Left ventricle myocardium inferior (tissue), 1 donor: Measurements from ENCODE around the gene PLA2G4B. TPM values are rescaled to one million over a fixed set of nuclear protein-coding genes. Genes with fewer than 3 reads are reported as not detected.

ENCODE experiments used
- DNase-seq: peaks from one replicate; pipeline ENCODE4 v3.0.0-alpha.2; 2020
- H3K27ac ChIP-seq: fragments of 200-600 bp; replicated peaks from 2 replicates; pipeline ENCODE4 v1.8.0; 2021
- H3K27me3 ChIP-seq: fragments of 200-600 bp; 2 replicates; pipeline ENCODE4 v1.8.0; 2021; ENCODE audit warnings: low read depth
- H3K36me3 ChIP-seq: fragments of 200-600 bp; 2 replicates; pipeline ENCODE4 v1.8.0; 2021
- H3K4me1 ChIP-seq: fragments of 200-600 bp; 2 replicates; pipeline ENCODE4 v1.8.0; 2021
- H3K4me3 ChIP-seq: fragments of 200-600 bp; 2 replicates; pipeline ENCODE4 v1.8.0; 2021; ENCODE audit warnings: mild to moderate bottlenecking, moderate library complexity
- H3K9me3 ChIP-seq: fragments of 200-600 bp; replicated peaks from 2 replicates; pipeline ENCODE4 v1.8.0; 2021
- intact Hi-C: fragments of 100-400 bp; cut with micrococcal nuclease; formaldehyde crosslinking; loops from one replicate; pipeline ENCODE4 v1.11.0; 2022
- total RNA-seq: library from RNA; stranded (reverse); fragmentation: NEBNext Ultra II Directional; extraction: Animal tissue kit (Norgen Biotek cat#: 25700); gene quantifications from one replicate; pipeline ENCODE4 v1.2.1, GENCODE V29; 2021
- TF ChIP-seq, protein P1 (sequence below): fragments of 200-600 bp; IDR thresholded peaks from 2 replicates; pipeline ENCODE4 v1.8.0; 2021; ENCODE audit warnings: antibody characterized with exemption, mild to moderate bottlenecking, borderline replicate concordance
- donor health status: DM: no; HTN: yes; CAD: no; lungs with severe emphysema.

PLA2G4B gene
- total RNA-seq, 1 donor from 2014 or later, result 3.8 TPM

DNA sequence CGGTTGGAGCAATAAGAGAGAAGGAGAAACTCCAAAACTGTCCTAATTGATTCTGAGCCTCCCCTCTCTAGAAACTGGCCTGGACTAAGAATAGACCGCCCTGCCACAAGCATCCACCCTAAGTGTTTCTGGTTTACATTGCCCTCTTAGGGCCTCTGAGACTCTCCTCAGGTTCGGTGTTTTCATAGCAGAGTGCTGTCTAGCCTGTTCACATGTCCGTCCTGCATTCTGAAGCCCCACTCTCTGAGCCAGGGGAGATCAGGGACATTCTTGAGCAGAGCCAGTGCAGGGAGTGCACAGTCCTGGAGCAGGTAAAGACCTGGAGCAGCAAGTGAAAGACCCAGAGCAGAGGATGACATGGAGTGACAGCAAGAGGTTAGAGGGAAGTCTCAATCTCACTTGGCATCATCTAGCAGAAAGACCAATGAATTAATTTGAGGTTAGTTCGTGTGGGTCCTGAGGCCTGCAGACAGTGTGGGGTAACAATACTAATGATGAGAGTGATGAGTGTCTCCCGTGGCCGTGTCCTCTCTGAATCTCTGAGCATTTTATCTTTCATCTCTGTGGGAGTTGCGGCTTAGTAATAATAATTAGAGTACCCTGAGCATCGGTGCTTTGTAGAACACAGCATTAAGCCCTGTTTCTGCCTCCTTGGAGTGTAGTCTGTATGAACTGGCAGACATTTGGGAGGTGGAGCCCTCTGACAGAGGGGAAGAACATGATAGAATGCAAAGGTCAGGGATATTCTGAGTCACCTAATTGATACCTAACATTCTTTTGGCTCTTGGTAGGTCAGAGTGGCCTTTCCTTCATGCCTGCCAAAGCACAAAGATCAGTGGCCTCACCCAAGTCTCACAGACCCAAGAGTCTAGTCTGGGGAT is 39.8 kb upstream of the PLA2G4B start:
- no peaks in the 10 kb centered on the region for H3K27me3 ChIP-seq
- H3K27ac ChIP-seq, result no peak overlapping the region
- peaks cover 37% of the 10 kb centered on the region for H3K4me1 ChIP-seq
- peaks cover 22% of the 10 kb centered on the region for H3K36me3 ChIP-seq
- DNase-seq, result no peak
- intact Hi-C loops, result no loop called here
- TF ChIP-seq, protein P1, sequence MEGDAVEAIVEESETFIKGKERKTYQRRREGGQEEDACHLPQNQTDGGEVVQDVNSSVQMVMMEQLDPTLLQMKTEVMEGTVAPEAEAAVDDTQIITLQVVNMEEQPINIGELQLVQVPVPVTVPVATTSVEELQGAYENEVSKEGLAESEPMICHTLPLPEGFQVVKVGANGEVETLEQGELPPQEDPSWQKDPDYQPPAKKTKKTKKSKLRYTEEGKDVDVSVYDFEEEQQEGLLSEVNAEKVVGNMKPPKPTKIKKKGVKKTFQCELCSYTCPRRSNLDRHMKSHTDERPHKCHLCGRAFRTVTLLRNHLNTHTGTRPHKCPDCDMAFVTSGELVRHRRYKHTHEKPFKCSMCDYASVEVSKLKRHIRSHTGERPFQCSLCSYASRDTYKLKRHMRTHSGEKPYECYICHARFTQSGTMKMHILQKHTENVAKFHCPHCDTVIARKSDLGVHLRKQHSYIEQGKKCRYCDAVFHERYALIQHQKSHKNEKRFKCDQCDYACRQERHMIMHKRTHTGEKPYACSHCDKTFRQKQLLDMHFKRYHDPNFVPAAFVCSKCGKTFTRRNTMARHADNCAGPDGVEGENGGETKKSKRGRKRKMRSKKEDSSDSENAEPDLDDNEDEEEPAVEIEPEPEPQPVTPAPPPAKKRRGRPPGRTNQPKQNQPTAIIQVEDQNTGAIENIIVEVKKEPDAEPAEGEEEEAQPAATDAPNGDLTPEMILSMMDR, result no peak
- no peaks in the 10 kb centered on the region for H3K9me3 ChIP-seq
- no peak overlapping the region for H3K4me3 ChIP-seq

DNA sequence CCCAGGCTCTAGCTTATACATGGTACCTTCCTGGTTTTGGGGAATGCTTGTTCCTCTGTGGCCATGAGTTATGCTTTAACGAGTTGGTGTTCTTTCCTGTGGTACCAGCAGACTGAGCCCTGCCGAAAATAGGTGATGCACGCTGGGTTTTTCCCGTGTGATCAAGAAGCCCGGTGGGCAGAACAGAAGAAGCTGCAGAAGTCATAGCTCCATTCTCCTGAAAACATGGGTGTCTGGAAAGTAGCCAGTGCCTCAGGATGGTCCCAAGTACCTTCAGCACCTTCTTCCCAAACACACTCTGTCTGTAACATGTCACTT is 39.2 kb upstream of the PLA2G4B start:
- no peak for DNase-seq
- Histone ChIP-seq H3K27ac (no peak overlapping the region), H3K9me3 (no peaks in the 10 kb centered on the region), H3K27me3 (no peaks in the 10 kb centered on the region), H3K4me3 (no peak overlapping the region), H3K36me3 (peaks cover 22% of the 10 kb centered on the region), H3K4me1 (peaks cover 38% of the 10 kb centered on the region)
- TF ChIP-seq, protein P1, result no peak
- intact Hi-C loops, result no loop called here

DNA sequence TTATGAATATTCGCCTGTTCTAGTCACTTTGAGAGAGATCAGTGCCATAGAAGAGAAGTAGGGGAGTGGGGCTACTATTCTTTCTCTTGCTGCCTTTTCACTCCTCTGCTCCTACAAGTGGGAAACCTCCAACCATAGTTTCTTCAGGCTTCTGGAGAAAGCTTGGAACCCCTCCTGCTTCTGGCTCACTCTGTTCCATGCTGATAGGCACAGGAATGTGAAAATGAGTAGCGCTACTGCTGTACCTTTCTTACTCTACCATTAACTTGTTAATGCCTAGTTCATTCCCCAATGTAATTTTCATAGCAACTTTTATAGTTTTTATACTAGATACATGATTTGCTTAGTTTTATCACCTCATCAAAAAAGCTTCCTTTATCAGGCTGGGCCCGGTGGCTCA is 37.5 kb upstream of the PLA2G4B start:
- Histone ChIP-seq H3K4me3 (no peak overlapping the region), H3K4me1 (peaks cover 46% of the 10 kb centered on the region), H3K9me3 (no peaks in the 10 kb centered on the region), H3K36me3 (peaks cover 22% of the 10 kb centered on the region), H3K27ac (no peak overlapping the region), H3K27me3 (no peaks in the 10 kb centered on the region)
- TF ChIP-seq, protein P1, result no peak
- no peak for DNase-seq
- intact Hi-C loops, result no loop called here

DNA sequence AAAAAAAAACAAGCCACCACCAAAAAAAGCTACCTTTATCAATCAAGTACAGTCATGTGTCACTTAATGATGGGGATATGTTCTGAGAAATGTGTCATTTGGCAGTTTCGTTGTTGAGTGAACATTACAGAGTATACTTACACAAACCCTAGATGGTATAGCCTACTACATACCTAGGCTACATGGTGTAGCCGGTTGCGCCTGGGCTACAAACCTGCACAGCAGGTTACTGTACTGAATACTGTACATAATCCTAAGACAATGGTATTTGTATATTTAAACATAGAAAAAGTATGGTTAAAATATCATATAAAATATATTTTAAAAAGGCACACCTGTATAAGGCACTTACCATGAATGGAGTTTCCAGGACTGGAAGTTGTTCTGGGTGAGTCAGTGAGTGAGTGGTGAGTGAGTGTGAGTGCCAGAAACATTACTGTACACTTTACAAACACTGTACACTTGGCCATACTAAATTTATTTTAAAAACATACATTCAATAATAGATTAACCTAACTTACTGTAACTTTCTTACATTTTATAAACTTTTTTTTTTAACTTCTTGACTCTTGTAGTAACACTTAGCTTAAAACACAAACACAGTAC is 36.7 kb upstream of the PLA2G4B start:
- Histone ChIP-seq H3K36me3 (peaks cover 22% of the 10 kb centered on the region), H3K4me1 (peaks cover 47% of the 10 kb centered on the region), H3K4me3 (no peak overlapping the region), H3K9me3 (no peaks in the 10 kb centered on the region), H3K27me3 (no peaks in the 10 kb centered on the region), H3K27ac (no peak overlapping the region)
- intact Hi-C loops, result no loop called here
- TF ChIP-seq, protein P1, result no peak
- no peak for DNase-seq

DNA sequence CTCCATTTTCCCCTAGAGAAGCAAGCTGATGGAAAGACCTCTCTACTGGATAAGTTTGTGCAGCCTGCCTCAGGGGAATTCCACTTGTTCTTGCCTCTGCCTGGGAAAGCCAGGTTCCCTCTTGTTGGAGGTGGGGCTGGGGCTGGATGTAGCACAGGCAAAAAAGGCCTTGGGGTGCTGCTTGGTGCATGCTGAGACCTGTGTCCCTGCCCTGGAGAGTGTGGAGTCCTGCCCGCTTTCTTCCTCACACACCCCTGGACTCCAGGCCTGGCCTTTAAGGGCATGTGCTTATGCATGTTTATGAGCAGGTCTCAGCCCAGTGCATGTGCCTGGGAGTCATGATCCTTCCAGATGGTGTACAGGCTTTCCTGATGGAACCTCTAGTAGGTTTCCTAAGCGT is 34.3 kb upstream of the PLA2G4B start:
- peaks cover 28% of the 10 kb centered on the region for H3K4me1 ChIP-seq
- DNase-seq, result no peak
- H3K27ac ChIP-seq, result no peak overlapping the region
- H3K27me3 ChIP-seq, result no peaks in the 10 kb centered on the region
- TF ChIP-seq, protein P1, result no peak
- intact Hi-C loops, result no loop called here
- peaks cover 22% of the 10 kb centered on the region for H3K36me3 ChIP-seq
- no peaks in the 10 kb centered on the region for H3K9me3 ChIP-seq
- H3K4me3 ChIP-seq, result no peak overlapping the region
